Measurements from ENCODE around the gene AFDN.

- TF ChIP-seq POLR2A (IDR thresholded peaks at IDR 0.05) (no peak), CTCF (IDR thresholded peaks at IDR 0.05) (no peak), POLR2AphosphoS5 (IDR thresholded peaks at IDR 0.05) (no peak)
These were observed 170.9 kb downstream of the AFDN start, which contains the start of gene KIF25 for GRCh38 chr6:167997642-167998041.
